Tibial artery (tissue), 4 donors: ENCODE data around the gene USP11.

Experiments used
- DNase-seq, 2 donors: peaks; one replicate each; pipeline ENCODE4 v3.0.0-alpha.2; 2019
- H3K27ac ChIP-seq, 2 donors: fragments of 200-600 bp; sonication (generic) in 1 of 2; 1 replicate in 1 of 2; 2 replicates in 1 of 2; pipeline ENCODE4 v1.5.1; 2018 to 2019; ENCODE audit warnings: mild to moderate bottlenecking in 1 of 2
- H3K27me3 ChIP-seq, 2 donors: fragments of 200-600 bp; sonication (generic) in 1 of 2; one replicate each; pipeline versions ENCODE4 v1.5.1 to v1.6.0; 2016 to 2019
- H3K36me3 ChIP-seq, 3 donors: fragments of 200-600 bp; sonication (generic) in 2 of 3; one replicate each; pipeline ENCODE4 v1.5.1; 2016 to 2019; ENCODE audit warnings: mild to moderate bottlenecking in 2 of 3
- H3K4me1 ChIP-seq, 4 donors: fragments of 200-600 bp; sonication (generic) in 2 of 4; 1 replicate in 3 of 4; 2 replicates in 1 of 4; pipeline ENCODE4 v1.5.1; 2016 to 2019
- H3K4me3 ChIP-seq, 2 donors: fragments of 200-600 bp; sonication (generic) in 1 of 2; 1 replicate in 1 of 2; 2 replicates in 1 of 2; pipeline ENCODE4 v1.5.1; 2018 to 2019; ENCODE audit warnings: mild to moderate bottlenecking in 2 of 2
- H3K9me3 ChIP-seq, 3 donors: fragments of 200-600 bp; sonication (generic) in 1 of 3; one replicate each; pipeline ENCODE4 v1.5.1; 2016 to 2019
- intact Hi-C: fragments of 100-400 bp; cut with DNase I; formaldehyde crosslinking; loops from one replicate; pipeline ENCODE4 v1.15.0; 2023; ENCODE audit warnings: low total_unique reads
- TF ChIP-seq, protein P1 (sequence below), 2 experiments: fragments of 200-600 bp in 1 of 2; fragments of 450-650 bp in 1 of 2; IDR thresholded peaks; one replicate each; pipeline ENCODE4 v1.5.1; 2017 to 2019; ENCODE audit warnings: antibody characterized with exemption in 2 of 2, mild to moderate bottlenecking in 1 of 2, moderate library complexity in 1 of 2

The USP11 gene

GRCh38 chrX:47232197-47232802 lies 509 bp upstream of the USP11 start:
- no peaks in the 10 kb centered on the region for H3K27me3 ChIP-seq
- H3K36me3 ChIP-seq = peaks cover 9 to 20% (median 17%) of the 10 kb centered on the region in 3 donors
- intact Hi-C loops = no loop called here
- DNase-seq = no peak
- H3K9me3 ChIP-seq = no peaks in the 10 kb centered on the region
- H3K4me1 ChIP-seq = peaks cover 0 to 18% (median 5%) of the 10 kb centered on the region in 4 donors
- peak overlapping the region; percentile 66 to 82 for H3K4me3 ChIP-seq
- TF ChIP-seq, protein P1, sequence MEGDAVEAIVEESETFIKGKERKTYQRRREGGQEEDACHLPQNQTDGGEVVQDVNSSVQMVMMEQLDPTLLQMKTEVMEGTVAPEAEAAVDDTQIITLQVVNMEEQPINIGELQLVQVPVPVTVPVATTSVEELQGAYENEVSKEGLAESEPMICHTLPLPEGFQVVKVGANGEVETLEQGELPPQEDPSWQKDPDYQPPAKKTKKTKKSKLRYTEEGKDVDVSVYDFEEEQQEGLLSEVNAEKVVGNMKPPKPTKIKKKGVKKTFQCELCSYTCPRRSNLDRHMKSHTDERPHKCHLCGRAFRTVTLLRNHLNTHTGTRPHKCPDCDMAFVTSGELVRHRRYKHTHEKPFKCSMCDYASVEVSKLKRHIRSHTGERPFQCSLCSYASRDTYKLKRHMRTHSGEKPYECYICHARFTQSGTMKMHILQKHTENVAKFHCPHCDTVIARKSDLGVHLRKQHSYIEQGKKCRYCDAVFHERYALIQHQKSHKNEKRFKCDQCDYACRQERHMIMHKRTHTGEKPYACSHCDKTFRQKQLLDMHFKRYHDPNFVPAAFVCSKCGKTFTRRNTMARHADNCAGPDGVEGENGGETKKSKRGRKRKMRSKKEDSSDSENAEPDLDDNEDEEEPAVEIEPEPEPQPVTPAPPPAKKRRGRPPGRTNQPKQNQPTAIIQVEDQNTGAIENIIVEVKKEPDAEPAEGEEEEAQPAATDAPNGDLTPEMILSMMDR (IDR thresholded peaks at IDR 0.05) = no peak
- peak overlapping the region; percentile 93 to 98 for H3K27ac ChIP-seq

DNA sequence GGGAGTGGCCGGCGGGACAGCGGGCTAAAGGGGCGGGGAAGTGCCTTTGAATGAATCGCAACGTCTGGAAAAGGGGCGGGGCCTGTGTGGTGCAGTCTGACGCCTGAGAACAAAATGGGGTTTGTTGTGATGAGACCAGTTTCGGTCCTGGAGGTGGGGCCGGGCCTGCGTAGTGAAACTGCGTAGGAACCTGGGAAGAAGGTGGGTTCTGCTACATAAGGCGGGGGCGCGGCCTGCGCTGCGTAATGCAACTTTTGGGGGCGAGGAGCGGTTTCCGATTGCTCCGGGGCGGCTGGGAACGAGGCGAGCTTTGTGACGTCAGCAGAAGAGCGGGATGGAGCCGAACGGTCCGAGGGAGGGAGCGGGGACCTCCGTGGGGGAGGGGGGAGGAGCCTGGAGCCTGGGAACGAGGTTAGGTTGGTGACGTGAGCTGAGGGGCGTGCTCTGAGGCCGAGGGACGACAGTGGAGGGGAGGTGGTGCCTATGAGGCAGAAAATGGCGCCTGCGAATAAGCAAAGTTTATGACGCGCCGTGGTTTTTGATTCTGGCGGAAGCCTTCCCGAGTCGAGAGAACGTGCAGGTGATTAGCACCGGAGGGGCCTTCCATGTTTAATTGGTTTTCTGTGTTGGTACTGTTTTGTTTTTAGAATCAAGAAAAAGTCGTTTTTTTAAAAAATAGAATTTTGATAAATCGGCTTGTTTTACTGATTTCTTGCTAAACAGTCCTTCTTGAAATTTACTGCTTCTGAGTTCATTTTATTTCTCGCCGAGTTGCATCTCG lies 714 bp downstream of the USP11 start:
- Histone ChIP-seq H3K27me3 (no peaks in the 10 kb centered on the region), H3K4me3 (peak overlapping the region; percentile 66 to 82), H3K27ac (peak overlapping the region; percentile 93 to 98), H3K9me3 (no peaks in the 10 kb centered on the region), H3K4me1 (peaks cover 0 to 21% (median 5%) of the 10 kb centered on the region in 4 donors), H3K36me3 (peaks cover 8 to 13% (median 8%) of the 10 kb centered on the region in 3 donors)
- intact Hi-C loops = no loop called here
- DNase-seq = peak; percentile 96 to 98
- TF ChIP-seq, protein P1 (IDR thresholded peaks at IDR 0.05) = no peak

DNA sequence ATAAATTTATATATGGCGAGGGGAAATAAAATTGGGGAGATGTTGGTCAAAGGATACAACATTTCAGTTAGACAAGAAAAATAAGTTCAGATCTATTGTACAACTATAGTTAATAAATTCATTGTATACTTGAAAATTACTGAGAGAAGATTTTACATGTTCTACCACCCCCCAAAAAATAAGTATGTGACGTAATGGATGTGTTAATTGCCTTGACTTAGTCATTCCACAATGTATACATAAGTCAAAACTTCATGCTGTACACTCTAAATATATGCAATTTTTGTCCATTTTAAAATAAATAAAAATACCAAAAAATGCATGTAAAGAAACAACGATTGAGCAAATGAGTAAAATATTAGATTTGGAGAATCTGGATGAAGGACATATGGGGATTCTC lies 1.8 kb downstream of the USP11 start:
- Histone ChIP-seq H3K36me3 (peaks cover 0 to 9% (median under 1%) of the 10 kb centered on the region in 3 donors), H3K4me3 (peak overlapping the region; percentile 66 to 82), H3K4me1 (peaks cover 0 to 21% (median 5%) of the 10 kb centered on the region in 4 donors), H3K9me3 (no peaks in the 10 kb centered on the region), H3K27me3 (no peaks in the 10 kb centered on the region), H3K27ac (peak overlapping the region; percentile 93 to 98)
- DNase-seq = no peak
- intact Hi-C loops = no loop called here
- TF ChIP-seq, protein P1 (IDR thresholded peaks at IDR 0.05) = no peak

DNA sequence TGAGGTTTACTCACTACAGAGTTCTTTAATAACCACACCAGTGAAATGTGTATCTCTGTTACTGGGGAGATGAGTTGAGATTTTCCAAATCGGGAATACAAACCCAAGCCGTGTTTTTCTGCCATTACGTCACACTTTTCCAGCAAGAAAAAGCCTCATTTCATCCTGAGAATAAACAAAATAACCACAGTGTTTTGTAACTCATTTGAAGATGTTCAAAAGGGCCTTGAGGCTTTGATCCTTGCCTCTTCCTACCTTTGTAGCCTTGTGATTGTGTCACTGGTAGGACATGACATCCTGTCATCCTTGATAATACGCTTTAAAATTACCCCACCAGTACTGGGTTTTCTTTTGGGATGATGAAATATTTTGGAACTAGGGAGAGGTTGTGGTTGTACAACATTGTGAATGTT lies 2.9 kb downstream of the USP11 start:
- intact Hi-C loops = no loop called here
- no peak for DNase-seq
- Histone ChIP-seq H3K4me1 (peaks cover 0 to 21% (median 5%) of the 10 kb centered on the region in 4 donors), H3K27me3 (no peaks in the 10 kb centered on the region), H3K9me3 (no peaks in the 10 kb centered on the region), H3K4me3 (no peak overlapping the region), H3K36me3 (peaks cover 8 to 17% (median 11%) of the 10 kb centered on the region in 3 donors), H3K27ac (peak overlapping the region; percentile 33 to 98)
- TF ChIP-seq, protein P1 (IDR thresholded peaks at IDR 0.05) = no peak

DNA sequence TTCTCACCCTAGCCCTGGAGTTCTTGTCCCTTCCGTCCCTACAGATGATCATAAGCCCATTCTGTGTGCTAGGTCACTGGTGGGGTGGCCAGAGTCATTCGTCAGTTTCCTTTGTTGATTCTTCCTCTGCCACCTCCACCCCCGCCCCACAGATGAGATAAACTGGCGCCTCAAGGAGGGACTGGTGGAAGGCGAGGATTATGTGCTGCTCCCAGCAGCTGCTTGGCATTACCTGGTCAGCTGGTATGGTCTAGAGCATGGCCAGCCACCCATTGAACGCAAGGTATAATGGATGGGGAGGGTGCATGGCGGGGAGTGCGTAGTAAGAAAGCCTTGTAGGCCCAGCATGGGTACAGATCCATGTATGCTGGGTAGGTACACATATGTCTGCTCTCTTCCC lies 6.4 kb downstream of the USP11 start:
- no peak overlapping the region for H3K27ac ChIP-seq
- intact Hi-C loops = no loop called here
- DNase-seq = no peak
- no peak overlapping the region for H3K4me3 ChIP-seq
- TF ChIP-seq, protein P1 (IDR thresholded peaks at IDR 0.05) = no peak
- H3K4me1 ChIP-seq = peaks cover 0 to 13% (median 3%) of the 10 kb centered on the region in 4 donors
- peaks cover 24 to 50% (median 43%) of the 10 kb centered on the region in 3 donors for H3K36me3 ChIP-seq
- no peaks in the 10 kb centered on the region for H3K9me3 ChIP-seq
- no peaks in the 10 kb centered on the region for H3K27me3 ChIP-seq
